Tibial nerve (tissue), 4 donors: ENCODE results near the gene STK17A.

Experiments used
- EP300 ChIP-seq, 2 donors: sonication (generic); formaldehyde crosslinking; IDR thresholded peaks; one replicate each; pipeline ENCODE4 v1.6.1; 2017; ENCODE audit warnings: antibody characterized with exemption in 2 of 2, mild to moderate bottlenecking in 1 of 2
- POLR2A ChIP-seq, 2 donors: fragments of 450-650 bp; IDR thresholded peaks; one replicate each; pipeline ENCODE4 v1.6.1; 2017; ENCODE audit warnings: antibody characterized with exemption in 2 of 2, mild to moderate bottlenecking in 2 of 2, moderate library complexity in 2 of 2
- TF ChIP-seq, protein P1 (sequence below), 5 experiments: fragments of 200-600 bp in 3 of 5; fragments of 450-650 bp in 2 of 5; sonication (generic) in 3 of 5; IDR thresholded peaks; one replicate each; pipeline ENCODE4 v1.5.1; 2016 to 2019; ENCODE audit warnings: antibody characterized with exemption in 5 of 5, mild to moderate bottlenecking in 3 of 5, moderate library complexity in 2 of 5

DNA sequence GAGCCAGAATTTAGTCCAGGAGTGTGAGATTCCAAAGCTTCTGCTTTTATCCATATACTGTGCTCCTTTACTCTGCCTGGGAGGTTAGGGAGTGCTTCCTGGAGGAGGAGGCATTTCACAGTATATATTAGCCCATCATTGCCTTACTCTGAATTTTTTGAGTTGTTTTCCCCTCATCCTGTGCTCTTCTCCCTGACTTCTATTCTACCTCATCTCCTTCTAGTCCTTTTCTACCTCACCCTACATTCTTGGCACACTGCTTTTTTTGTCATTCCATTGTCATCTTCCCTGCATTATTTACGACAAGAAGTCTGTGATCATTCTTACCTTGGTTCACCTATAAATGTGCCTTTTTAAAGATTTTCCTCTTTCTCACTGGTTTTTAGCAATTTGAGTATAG, 21.3 kb downstream of the STK17A start:
- TF ChIP-seq, protein P1, sequence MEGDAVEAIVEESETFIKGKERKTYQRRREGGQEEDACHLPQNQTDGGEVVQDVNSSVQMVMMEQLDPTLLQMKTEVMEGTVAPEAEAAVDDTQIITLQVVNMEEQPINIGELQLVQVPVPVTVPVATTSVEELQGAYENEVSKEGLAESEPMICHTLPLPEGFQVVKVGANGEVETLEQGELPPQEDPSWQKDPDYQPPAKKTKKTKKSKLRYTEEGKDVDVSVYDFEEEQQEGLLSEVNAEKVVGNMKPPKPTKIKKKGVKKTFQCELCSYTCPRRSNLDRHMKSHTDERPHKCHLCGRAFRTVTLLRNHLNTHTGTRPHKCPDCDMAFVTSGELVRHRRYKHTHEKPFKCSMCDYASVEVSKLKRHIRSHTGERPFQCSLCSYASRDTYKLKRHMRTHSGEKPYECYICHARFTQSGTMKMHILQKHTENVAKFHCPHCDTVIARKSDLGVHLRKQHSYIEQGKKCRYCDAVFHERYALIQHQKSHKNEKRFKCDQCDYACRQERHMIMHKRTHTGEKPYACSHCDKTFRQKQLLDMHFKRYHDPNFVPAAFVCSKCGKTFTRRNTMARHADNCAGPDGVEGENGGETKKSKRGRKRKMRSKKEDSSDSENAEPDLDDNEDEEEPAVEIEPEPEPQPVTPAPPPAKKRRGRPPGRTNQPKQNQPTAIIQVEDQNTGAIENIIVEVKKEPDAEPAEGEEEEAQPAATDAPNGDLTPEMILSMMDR (IDR thresholded peaks at IDR 0.05): no peak
- no peak for TF ChIP-seq POLR2A (IDR thresholded peaks at IDR 0.05)
- TF ChIP-seq EP300 (IDR thresholded peaks at IDR 0.05): no peak
